Neuronal stem cell (in vitro differentiated cells): ENCODE measurements around the gene TBL1Y.
"Not testable (repeated sequence)": the region's sequence is repeated elsewhere in the genome, so short reads cannot be mapped to it uniquely, and the experiment has no call there.

Experiments used
- DNase-seq: peaks from one replicate; pipeline ENCODE4 v3.0.0-alpha.2; 2013; ENCODE audit warnings: low spot score
- H2AFZ ChIP-seq: one replicate; pipeline ENCODE4 v1.6.1; 2013; ENCODE audit warnings: mild to moderate bottlenecking, low read length, inconsistent platforms
- H2AK5ac ChIP-seq: 2 replicates; pipeline ENCODE4 v1.6.1; 2013; ENCODE audit warnings: low read depth, mild to moderate bottlenecking, inconsistent platforms, low read length, moderate library complexity, mixed read lengths
- H2BK120ac ChIP-seq: 2 replicates; pipeline ENCODE4 v1.6.1; 2013; ENCODE audit warnings: low read depth, mild to moderate bottlenecking, inconsistent platforms, low read length, moderate library complexity, mixed read lengths
- H2BK12ac ChIP-seq: one replicate; pipeline ENCODE4 v1.6.1; 2013; ENCODE audit warnings: low read length, inconsistent platforms
- H2BK15ac ChIP-seq: 2 replicates; pipeline ENCODE4 v1.6.1; 2013; ENCODE audit warnings: mild to moderate bottlenecking, low read length, inconsistent platforms, mixed read lengths
- H2BK5ac ChIP-seq: one replicate; pipeline ENCODE4 v1.6.1; 2013; ENCODE audit warnings: inconsistent platforms, mild to moderate bottlenecking, low read length, moderate library complexity
- H3K14ac ChIP-seq: one replicate; pipeline ENCODE4 v1.6.1; 2013; ENCODE audit warnings: low read length, inconsistent platforms
- H3K18ac ChIP-seq: 2 replicates; pipeline ENCODE4 v1.6.1; 2013; ENCODE audit warnings: low read length, inconsistent platforms
- H3K23ac ChIP-seq: 2 replicates; pipeline ENCODE4 v1.6.1; 2013; ENCODE audit warnings: low read depth, mild to moderate bottlenecking, mixed read lengths, low read length, inconsistent platforms; ENCODE audit not compliant: poor library complexity
- H3K27ac ChIP-seq: replicated peaks from 3 replicates; pipeline ENCODE4 v1.5.1; 2013; ENCODE audit warnings: low read length, inconsistent platforms
- H3K27me3 ChIP-seq, 3 experiments: 2 replicates each; pipeline ENCODE4 v1.6.1; 2013; ENCODE audit warnings: low read length in 3 of 3, mild to moderate bottlenecking in 2 of 3, inconsistent platforms in 1 of 3, low read depth in 1 of 3, mixed read lengths in 1 of 3, moderate library complexity in 1 of 3; ENCODE audit not compliant: control insufficient read depth in 3 of 3, insufficient read depth in 3 of 3
- H3K36me3 ChIP-seq, 2 donors: replicated peaks in 1 of 2; 2 replicates each; pipeline ENCODE4 v1.6.1; 2013; ENCODE audit warnings: low read length in 2 of 2; ENCODE audit not compliant: control insufficient read depth in 2 of 2, insufficient read depth in 2 of 2
- H3K4ac ChIP-seq: 2 replicates; pipeline ENCODE4 v1.6.1; 2013; ENCODE audit warnings: inconsistent platforms, mild to moderate bottlenecking, low read length, moderate library complexity
- H3K4me1 ChIP-seq, 2 donors: 1 replicate in 1 of 2; 2 replicates in 1 of 2; pipeline ENCODE4 v1.6.1; 2013; ENCODE audit warnings: low read length in 2 of 2, low read depth in 1 of 2; ENCODE audit not compliant: control insufficient read depth in 2 of 2, insufficient read depth in 1 of 2
- H3K4me2 ChIP-seq: one replicate; pipeline ENCODE4 v1.6.1; 2013; ENCODE audit warnings: mild to moderate bottlenecking, low read length, inconsistent platforms; ENCODE audit not compliant: insufficient read depth, poor library complexity, severe bottlenecking
- H3K4me3 ChIP-seq, 2 donors: 2 replicates each; pipeline ENCODE4 v1.5.1; 2013; ENCODE audit warnings: low read length in 2 of 2, mild to moderate bottlenecking in 2 of 2, inconsistent platforms in 1 of 2, moderate library complexity in 1 of 2
- H3K79me1 ChIP-seq: one replicate; pipeline ENCODE4 v1.6.1; 2013; ENCODE audit warnings: low read depth, mild to moderate bottlenecking, inconsistent platforms, low read length, moderate library complexity
- H3K9ac ChIP-seq: one replicate; pipeline ENCODE4 v1.6.1; 2013; ENCODE audit warnings: mild to moderate bottlenecking, low read depth, low read length, inconsistent platforms; ENCODE audit not compliant: poor library complexity
- H3K9me3 ChIP-seq, 2 donors: replicated peaks in 1 of 2; 2 replicates each; pipeline versions ENCODE3 to v1.6.1; 2013; ENCODE audit warnings: low read length in 2 of 2, mild to moderate bottlenecking in 2 of 2, inconsistent platforms in 1 of 2, low read depth in 1 of 2, mixed read lengths in 1 of 2, moderate library complexity in 1 of 2; ENCODE audit not compliant: control insufficient read depth in 2 of 2, insufficient read depth in 1 of 2
- H4K8ac ChIP-seq: one replicate; pipeline ENCODE4 v1.6.1; 2013; ENCODE audit warnings: low read depth, mild to moderate bottlenecking, inconsistent platforms, low read length, moderate library complexity
- H4K91ac ChIP-seq: one replicate; pipeline ENCODE4 v1.6.1; 2013; ENCODE audit warnings: low read length, low read depth, mild to moderate bottlenecking, inconsistent platforms; ENCODE audit not compliant: poor library complexity
- WGBS, 2 donors: extraction: QIAGEN DNeasy Blood & Tissue Kit; methylation state at CpG; one replicate each; pipeline ENCODE4 v1.1.7; 2013; ENCODE audit warnings: missing lambda C conversion rate in 2 of 2, mixed read lengths in 1 of 2; ENCODE audit not compliant: insufficient read length in 2 of 2, insufficient replicate concordance in 1 of 2; ENCODE audit errors: extremely low coverage in 2 of 2; 5-methylcytosine and 5-hydroxymethylcytosine counted together

TBL1Y gene

GRCh38 chrY:7080548-7080947 is 170.1 kb downstream of the TBL1Y start:
- H2BK5ac ChIP-seq, DNase-seq, H3K4me1 ChIP-seq, H4K91ac ChIP-seq, H3K18ac ChIP-seq, H3K14ac ChIP-seq, H3K27me3 ChIP-seq, H3K9me3 ChIP-seq, H2AK5ac ChIP-seq, H3K36me3 ChIP-seq, H3K23ac ChIP-seq, H3K79me1 ChIP-seq, H2BK12ac ChIP-seq, H3K4me3 ChIP-seq, H2BK15ac ChIP-seq, H3K27ac ChIP-seq, H3K9ac ChIP-seq, H3K4ac ChIP-seq, H4K8ac ChIP-seq, H2BK120ac ChIP-seq, H3K4me2 ChIP-seq, H2AFZ ChIP-seq: not testable (repeated sequence)
- WGBS, 2 donors = no CpG with 5 or more reads among the region's 4 CpGs

GRCh38 chrY:7085606-7086005 is 175.1 kb downstream of the TBL1Y start:
- no peak overlapping the region for H2AK5ac ChIP-seq
- no peak overlapping the region for H3K4me3 ChIP-seq
- no peak overlapping the region for H2BK12ac ChIP-seq
- H4K91ac ChIP-seq = no peak overlapping the region
- DNase-seq = peak; percentile 32
- H3K36me3 ChIP-seq = peaks cover 0 to 5% of the 10 kb centered on the region in 2 donors
- no peak overlapping the region for H2BK120ac ChIP-seq
- no peaks in the 10 kb centered on the region for H3K79me1 ChIP-seq
- H3K9ac ChIP-seq = no peak overlapping the region
- no peak overlapping the region for H2BK15ac ChIP-seq
- no peak overlapping the region for H3K4me2 ChIP-seq
- H3K14ac ChIP-seq = no peak overlapping the region
- no peak overlapping the region for H2BK5ac ChIP-seq
- no peak overlapping the region for H3K27ac ChIP-seq
- no peak overlapping the region for H3K18ac ChIP-seq
- H3K4me1 ChIP-seq = no peaks in the 10 kb centered on the region
- H3K23ac ChIP-seq = no peak overlapping the region
- WGBS, 2 donors = no CpG with 5 or more reads among the region's 10 CpGs
- H3K4ac ChIP-seq = no peak overlapping the region
- no peak overlapping the region for H2AFZ ChIP-seq
- H3K9me3 ChIP-seq = no peaks in the 10 kb centered on the region
- no peaks in the 10 kb centered on the region for H3K27me3 ChIP-seq
- no peak overlapping the region for H4K8ac ChIP-seq

DNA sequence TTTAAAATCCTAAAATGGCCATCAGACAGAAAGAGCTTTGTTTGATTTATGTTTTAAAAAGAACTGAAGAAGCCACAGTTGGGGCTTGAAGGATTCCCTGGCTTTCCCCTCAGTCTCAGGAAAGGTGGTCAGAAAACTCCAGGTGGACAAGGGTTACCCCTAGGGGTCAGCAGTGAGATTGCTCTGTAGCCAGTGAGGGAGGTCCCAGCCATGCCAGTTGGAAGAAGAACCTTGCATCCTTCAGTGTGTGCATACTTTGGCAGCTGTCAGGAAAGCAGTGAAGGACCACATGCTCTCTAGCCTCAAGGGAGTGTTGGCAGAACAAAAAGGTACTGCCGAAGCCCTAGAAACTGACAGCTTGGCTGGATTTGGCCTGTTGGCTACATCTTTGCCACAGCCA is 182.3 kb downstream of the TBL1Y start:
- WGBS, 2 donors = no CpG with 5 or more reads among the region's 1 CpG
- H3K23ac ChIP-seq = no peak overlapping the region
- H3K14ac ChIP-seq = no peak overlapping the region
- H3K27me3 ChIP-seq = no peaks in the 10 kb centered on the region
- no peaks in the 10 kb centered on the region for H3K36me3 ChIP-seq
- H3K27ac ChIP-seq = no peak overlapping the region
- no peak overlapping the region for H3K4ac ChIP-seq
- H3K4me1 ChIP-seq = peaks cover 0 to 2% of the 10 kb centered on the region in 2 donors
- H2BK12ac ChIP-seq = no peak overlapping the region
- H3K4me3 ChIP-seq = no peak overlapping the region
- no peak overlapping the region for H3K9ac ChIP-seq
- no peak overlapping the region for H2AFZ ChIP-seq
- DNase-seq = no peak
- no peak overlapping the region for H2BK120ac ChIP-seq
- no peak overlapping the region for H2AK5ac ChIP-seq
- H4K91ac ChIP-seq = no peak overlapping the region
- no peak overlapping the region for H2BK5ac ChIP-seq
- no peak overlapping the region for H3K4me2 ChIP-seq
- no peaks in the 10 kb centered on the region for H3K79me1 ChIP-seq
- H3K18ac ChIP-seq = no peak overlapping the region
- no peaks in the 10 kb centered on the region for H3K9me3 ChIP-seq
- H2BK15ac ChIP-seq = no peak overlapping the region
- no peak overlapping the region for H4K8ac ChIP-seq

- no peaks in the 10 kb centered on the region for H3K9me3 ChIP-seq
- no peak overlapping the region for H2AK5ac ChIP-seq
- no peak for DNase-seq
- no peak overlapping the region for H3K23ac ChIP-seq
- H2BK5ac ChIP-seq = no peak overlapping the region
- peaks cover 0 to 2% of the 10 kb centered on the region in 2 donors for H3K4me1 ChIP-seq
- H3K4ac ChIP-seq = no peak overlapping the region
- H3K79me1 ChIP-seq = no peaks in the 10 kb centered on the region
- H3K4me2 ChIP-seq = no peak overlapping the region
- no peak overlapping the region for H3K14ac ChIP-seq
- no CpG with 5 or more reads among the region's 2 CpGs for WGBS, 2 donors
- H2AFZ ChIP-seq = no peak overlapping the region
- H3K36me3 ChIP-seq = no peaks in the 10 kb centered on the region
- H3K27me3 ChIP-seq = no peaks in the 10 kb centered on the region
- H3K4me3 ChIP-seq = no peak overlapping the region
- H4K91ac ChIP-seq = no peak overlapping the region
- H3K18ac ChIP-seq = no peak overlapping the region
- no peak overlapping the region for H3K27ac ChIP-seq
- H2BK15ac ChIP-seq = no peak overlapping the region
- H2BK120ac ChIP-seq = no peak overlapping the region
- no peak overlapping the region for H2BK12ac ChIP-seq
- H3K9ac ChIP-seq = no peak overlapping the region
- no peak overlapping the region for H4K8ac ChIP-seq
Observed at GRCh38 chrY:7094365-7094764, 183.9 kb downstream of the TBL1Y start.
